Stimulated activated CD8-positive, alpha-beta memory T cell treated with anti-CD3 and anti-CD28 coated beads, Interleukin-7, amount 100 ng/mL, for 1 hour (primary cell): Measurements from ENCODE around the gene DDX11.
A peak's percentile ranks its signal among the peaks of the same experiment; 100 is the strongest.
"Not testable (repeated sequence)": the region's sequence is repeated elsewhere in the genome, so short reads cannot be mapped to it uniquely, and the experiment has no call there.

Experiments used
- DNase-seq, 2 donors: peaks; one replicate each; pipeline ENCODE4 v3.0.0-alpha.2; 2020; ENCODE audit warnings: low read depth in 2 of 2

DDX11 gene

DNA sequence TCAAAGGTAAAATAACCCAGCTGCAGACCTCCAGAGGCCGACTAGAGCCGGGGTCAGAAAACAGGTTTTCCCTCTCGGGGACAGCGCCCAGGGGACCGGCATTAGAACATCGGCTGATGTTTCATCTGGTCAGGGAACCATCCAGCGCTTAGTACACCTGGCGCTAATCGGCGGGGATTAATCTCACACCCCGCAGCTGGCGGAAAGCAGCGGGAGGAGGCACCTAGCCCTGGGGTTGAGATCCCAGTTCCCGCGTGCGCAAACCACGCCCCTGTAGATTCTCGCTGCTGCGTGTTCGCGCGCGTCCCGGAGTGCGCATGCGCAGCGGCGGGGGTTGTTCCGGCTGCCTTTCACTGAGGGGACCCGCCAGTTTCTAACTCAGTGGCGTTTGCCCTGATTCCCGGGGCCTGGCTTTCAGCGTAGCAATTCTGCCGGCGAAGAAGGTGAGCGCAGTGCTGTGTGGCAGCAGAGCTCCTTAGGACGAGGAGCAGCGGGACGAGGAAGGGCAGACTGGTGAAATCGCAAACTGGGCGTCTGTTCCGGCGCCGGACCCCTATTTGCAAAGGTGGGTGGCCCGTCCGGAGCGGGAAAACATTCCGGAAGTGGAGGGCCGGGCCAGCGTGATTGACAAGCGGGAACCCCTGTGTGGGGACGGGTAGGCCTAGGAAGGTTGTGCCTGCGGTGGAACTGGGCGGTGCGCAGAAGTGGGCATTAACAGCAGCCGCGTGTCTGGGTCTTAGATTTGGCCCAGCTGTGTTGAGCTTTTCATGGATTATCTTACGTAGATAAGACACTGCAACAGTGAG, at the start of gene DDX11:
Gene DDX11, plus strand, starts transcription at position 334 of the 806 bp plus-strand sequence. CDS start 4,534 bp downstream, outside the sequence.
- peak; percentile 81 to 88 for DNase-seq

DNA sequence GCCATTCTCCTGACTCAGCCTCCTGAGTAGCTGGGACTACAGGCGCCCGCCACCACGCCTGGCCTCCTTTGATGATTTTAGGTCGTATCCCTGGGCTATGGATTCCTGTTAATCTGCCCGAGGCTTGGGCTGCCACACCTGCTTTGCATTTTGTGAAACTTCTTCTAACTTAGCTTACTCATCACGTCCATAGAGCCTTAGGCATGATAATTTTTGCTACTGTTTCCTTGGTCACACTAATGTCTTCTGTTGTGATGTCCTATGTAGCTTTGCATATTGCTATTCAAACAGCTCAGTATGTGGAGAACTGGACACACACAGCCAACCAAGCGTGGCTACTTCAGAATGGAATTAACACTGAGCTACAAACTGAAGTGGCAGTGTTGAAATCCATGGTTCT, 47.5 kb upstream of the DDX11 start:
- no peak for DNase-seq

DNA sequence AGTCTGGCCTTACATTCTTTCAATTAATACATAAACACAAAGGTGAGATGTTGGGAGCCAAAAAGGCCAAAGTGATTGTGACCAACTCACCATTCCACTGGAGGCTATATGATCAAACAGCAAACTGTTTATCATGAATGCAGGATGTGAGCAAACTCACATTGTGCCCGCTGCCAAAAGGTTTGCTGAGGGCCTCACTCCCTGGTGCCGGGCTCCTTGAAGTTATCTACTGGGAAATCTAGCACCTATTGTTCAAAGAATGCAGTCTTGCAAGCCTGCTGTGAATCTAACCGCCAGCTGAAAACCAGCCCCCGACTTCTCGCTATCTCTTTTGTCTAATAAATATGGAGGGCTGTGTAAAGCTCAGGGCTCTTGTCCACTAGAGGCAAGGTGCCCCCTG, 46.7 kb upstream of the DDX11 start:
- not testable (repeated sequence) for DNase-seq

DNA sequence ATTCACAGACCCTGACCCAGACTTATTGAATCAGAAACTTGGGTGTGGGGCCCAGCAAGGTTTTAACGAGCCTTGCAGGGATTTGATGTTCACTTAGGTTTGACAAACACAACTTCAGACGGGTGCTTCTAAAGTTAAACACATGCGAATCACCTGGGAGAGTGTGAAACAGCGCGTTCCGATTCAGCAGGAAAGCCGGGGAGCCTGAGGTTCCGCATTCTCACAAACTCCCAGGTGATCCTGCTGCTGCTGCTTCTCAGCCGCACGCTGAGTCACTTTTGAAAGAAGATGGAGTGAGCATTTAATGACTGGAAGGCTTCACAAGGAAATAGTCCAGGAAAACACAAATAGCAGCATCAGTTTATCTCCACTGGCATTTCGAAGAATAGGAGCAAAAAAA, 44.2 kb upstream of the DDX11 start:
- no peak for DNase-seq

DNA sequence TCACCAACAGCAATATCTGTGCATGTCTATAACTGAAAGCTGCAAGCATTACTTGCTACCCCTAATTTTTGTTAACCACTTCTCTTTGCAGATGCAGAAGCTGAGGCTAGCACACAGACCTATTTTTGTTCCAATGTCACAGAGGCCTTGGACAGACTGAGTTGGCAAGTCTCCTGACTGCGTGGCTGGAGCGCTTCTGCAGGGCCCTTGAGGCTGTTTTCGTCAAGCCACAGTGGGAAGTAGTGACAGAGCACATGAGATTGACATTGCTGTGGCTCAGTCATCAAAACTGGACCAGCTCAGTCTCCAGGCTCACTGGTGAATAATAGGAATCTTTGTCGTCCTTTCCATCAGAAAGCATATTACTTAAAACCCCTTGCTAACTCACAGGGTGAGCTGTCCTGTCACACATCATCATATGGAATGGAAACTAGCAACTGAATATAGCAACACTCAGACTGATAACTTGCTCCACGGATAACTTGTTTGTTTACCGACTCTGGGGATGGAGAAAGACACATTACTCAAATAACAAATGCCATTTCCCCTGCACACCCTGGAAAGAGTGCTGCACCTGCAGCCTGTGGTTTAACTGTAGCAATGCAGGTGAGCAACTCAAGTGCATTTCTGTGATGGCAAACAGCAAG, 43.6 kb upstream of the DDX11 start:
- no peak for DNase-seq

DNA sequence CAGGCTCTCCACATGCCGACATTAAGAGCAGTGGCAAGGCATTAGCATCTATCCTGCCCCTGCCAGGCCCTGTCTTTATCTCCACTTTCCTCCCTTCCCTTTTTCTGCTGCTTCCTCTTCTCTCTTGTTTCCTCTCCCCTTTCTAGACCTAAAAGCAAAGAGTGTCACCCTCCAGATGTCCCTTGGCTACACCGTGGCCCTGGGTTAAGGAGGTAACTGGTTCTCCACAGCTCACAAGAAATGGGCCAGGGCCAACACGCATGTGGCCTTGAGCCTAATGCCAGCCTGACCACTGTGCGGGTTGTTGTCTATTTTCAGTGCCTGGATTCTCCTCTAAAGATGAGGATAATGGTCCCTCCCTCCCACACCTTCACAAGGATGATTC, 41.7 kb upstream of the DDX11 start:
- no peak for DNase-seq

DNA sequence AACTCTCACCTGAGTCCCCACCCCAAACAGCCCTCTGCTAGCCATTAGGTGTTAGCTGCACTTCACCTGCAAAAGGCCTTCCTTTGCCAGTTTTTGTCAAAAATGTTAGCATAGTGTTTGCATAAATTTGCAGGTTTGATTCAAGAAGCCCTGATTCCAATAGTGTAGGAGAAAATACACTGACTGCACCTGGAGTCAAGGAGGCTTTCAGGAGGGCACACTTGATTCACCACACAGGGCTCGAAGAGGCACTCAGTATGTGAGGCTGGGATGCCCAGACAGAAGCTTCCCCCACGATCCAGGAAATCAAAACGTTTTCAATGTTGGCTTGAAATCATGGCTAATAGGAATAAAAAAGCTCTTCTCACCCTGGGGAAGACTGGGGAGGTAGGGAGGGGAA, 40.5 kb upstream of the DDX11 start:
- DNase-seq, result no peak

DNA sequence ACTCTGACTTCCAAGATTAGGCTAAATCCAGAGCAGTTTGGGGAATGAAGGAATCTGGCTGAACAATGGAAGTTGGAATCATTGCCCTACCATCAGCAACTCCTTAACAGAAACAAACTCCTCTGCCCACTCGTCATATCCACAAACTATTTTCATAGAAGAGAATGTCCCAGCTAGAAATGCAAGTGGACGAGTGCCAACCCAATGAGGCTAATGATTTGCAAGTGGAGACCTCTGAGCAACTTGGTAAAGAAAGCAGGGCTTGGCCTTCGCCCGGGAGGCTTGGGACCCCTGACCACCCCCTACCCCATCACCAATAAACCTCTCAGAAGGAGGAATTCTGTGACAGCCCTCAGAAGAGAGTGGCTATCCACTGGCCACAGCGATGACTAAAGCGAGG, 40.0 kb upstream of the DDX11 start:
- no peak for DNase-seq

DNA sequence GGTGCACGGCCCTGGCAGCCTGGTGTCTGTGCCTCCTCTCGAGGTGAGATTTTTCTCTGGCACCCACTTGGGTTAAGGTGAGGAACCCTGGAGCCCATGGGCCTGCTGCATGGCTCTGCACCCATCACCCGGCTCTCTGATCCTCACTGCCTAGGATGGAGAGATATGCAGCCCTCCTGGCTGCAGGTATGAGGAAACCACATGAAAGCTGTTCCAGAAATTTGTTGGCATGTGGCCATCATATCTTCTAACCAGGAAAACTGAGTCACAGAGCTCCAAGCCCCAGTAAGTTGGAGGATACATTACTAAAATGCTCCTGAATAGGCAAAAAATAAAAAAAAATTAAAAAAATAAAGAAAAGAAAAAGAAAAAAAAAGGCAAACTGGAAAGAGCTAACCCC, 39.3 kb upstream of the DDX11 start:
- DNase-seq, result no peak

DNA sequence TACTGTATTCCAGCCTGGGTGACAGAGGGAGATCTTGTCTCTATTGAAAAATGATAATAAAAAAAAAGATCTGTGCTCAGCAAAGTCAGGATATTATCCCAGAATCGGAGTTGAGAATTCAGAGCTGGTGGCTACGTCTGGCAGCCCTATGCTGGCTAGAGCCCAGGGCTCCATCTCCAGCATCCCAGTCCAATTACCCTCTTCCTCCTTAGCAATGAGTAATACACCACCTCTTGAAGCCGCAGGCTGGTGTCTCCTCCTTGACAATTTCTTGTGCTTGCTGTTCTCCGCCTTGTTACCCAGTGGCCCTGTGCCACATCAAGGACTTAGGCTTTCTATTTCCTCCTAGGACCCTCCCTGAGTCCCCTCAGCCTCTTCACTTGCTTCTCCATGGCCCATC, 38.4 kb upstream of the DDX11 start:
- DNase-seq, result no peak

DNA sequence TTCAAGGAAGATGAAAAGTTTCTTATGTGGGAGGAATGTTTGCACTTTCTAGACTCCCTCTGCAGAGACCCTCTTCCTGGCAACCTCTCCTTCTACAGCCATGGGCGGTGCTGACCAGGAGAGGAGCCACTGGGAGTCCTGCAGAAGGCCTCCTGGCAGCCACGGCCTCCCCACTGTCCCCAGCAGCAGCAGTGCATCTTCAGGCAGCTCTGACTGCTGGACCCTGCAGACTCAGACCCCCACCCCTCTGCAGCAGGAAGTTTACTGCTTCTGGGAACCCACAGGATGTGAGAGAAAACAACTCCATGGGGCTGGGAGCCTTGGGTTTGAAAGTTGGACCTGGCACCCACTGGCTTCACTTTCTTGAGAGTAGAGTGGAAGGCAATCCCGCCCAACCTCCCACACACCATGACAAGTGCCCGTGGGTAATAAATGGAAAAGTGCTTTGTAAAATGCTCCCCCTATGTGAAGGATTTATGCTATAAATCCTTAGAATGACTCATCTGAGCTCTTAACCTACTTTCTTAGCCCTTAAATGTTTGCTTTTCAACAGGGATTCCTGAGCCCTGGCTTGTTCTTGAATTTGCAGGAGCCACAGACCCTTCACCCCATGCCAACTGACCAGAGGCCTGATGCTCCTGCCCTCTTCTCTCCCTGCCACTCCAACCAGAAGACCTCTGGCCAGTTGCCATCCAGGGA, 37.5 kb upstream of the DDX11 start:
- DNase-seq, result no peak

DNA sequence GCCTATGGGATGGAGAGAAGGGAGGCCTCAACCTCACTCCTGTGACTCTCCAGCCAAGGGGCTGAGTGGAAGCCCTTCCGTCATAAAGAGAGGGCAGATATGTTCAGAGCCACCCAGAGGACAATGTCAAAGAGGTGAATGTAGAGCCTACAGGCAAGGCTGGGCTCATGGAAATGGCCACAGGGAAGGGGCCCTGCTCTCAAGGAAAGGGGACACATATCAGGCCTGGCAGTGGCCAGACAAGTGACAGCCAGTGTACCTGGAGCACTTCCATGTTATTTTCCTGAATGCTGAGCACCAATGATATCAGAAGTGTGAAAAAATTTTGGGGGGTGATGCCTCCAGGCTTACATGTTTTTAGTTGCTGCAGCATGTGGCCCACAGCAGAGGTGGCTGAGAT, 36.6 kb upstream of the DDX11 start:
- DNase-seq, result no peak

DNA sequence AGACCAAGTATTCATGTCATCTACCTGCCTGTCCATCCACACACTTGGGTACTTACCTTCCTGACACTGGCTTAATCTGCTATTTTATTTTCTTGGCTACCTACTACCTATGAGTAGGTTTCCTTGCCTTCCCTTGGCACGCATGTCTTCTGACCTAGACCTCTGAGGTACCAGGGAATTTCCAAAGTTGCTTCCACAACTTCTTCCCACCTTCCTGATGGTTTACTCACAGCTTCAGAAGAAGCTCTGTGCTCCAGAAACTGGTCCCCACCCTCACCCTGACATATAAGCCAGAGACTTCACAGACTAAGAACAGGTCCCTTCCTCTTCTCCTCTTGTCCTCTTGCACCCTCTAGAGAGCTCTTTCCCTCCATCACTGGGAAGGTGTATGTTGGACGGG, 35.7 kb upstream of the DDX11 start:
- no peak for DNase-seq

DNA sequence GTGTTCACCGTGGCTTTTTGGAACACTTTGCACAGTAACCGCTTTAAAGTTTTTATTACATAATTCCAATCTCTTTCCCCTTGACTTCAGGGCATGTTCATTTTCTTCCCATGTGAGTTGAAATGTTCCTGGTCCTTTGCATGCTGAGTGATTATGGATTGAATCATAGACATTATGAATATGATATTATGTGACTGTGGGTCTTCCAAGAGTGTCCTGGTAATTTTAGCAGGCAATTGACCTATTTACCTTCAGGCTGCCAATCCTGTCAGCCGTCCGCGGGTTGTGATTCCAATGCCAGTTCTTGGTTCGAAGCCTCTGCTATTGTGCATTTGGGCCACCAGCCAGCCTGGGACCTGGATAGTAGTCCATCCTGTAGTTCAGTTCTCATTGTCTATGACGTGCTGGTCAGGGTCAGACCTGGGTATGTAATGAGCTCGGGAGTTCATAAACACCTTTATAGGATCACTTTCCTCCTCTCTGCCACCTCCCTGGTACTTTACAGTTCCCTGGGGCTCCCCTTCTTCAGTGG, 32.6 kb upstream of the DDX11 start:
- DNase-seq, result no peak

DNA sequence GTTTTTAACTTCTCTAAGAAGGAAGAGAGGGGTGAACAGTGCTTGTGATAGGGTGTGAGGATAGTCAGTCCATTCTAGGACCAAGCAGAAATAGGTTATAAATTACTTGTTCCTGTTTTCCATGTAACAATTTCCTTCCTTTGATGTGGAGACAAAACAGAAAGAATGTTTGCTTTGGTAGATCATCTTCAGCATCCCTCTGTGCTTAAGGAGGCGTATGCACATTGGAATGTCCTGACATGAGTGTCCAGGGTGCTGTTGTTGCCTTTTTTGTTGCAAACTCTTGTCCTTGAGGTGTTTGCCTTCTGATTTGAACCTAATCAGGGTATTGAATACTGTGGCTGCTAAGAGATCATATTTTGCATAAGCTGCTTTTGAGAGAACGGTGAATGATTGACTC, 23.5 kb upstream of the DDX11 start:
- DNase-seq, result not testable (repeated sequence)

DNA sequence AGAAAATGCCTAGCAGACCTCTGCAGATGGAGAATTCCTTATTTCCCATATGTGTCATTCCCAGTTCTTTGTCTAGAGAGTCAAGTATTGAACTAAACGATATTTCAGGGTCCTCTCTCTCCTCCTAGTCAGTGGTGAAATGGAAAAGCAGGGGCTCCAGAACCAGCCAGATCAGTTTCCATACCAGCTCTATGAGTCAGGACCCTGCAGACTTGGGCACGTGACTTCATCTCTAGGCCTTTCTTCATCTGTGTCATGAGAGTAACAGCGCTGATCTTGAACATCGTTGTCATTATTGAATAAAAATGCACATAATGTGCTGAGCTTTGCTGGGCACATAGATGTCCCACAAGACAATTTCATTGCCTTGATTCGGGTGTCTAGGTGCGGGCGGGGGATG, 23.1 kb upstream of the DDX11 start:
- DNase-seq, result not testable (repeated sequence)

DNA sequence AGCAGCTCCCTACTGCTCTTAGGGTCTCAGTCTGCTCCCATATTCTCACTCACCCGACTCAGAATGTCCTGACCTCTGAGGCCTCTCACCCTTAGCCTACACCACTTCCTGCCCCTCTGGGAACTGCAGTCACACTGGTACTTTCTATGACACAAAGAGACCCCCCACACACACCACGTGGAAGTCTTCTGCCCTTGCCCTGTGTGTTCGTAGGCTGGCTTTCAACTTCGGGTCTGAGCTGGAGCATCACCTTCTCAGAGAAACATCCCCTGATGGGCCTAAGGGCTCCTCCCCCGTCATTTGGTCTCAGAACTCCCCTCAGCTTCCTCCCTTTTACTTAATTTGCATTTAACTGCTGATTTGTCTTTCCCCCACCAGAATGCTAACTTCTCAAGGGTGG, 22.0 kb upstream of the DDX11 start:
- not testable (repeated sequence) for DNase-seq

DNA sequence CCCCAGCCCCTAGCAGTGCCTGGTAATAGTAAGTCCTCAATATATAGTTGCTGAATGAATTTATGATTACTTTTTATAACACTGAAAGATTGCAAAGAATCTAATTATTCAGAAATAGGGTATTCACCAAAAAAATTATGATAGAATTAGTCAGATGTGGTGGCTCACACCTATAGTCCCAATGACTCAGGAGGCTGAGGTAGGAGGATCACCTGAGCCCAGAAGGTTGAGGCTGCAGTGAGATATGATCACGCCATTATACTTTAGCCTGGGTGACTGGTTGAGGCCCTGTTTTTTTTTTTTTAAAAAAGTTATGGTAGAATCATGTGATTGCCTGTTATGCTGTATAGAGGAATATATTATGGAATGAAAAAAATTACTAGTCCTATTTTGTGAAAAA, 21.5 kb upstream of the DDX11 start:
- DNase-seq, result not testable (repeated sequence)

DNA sequence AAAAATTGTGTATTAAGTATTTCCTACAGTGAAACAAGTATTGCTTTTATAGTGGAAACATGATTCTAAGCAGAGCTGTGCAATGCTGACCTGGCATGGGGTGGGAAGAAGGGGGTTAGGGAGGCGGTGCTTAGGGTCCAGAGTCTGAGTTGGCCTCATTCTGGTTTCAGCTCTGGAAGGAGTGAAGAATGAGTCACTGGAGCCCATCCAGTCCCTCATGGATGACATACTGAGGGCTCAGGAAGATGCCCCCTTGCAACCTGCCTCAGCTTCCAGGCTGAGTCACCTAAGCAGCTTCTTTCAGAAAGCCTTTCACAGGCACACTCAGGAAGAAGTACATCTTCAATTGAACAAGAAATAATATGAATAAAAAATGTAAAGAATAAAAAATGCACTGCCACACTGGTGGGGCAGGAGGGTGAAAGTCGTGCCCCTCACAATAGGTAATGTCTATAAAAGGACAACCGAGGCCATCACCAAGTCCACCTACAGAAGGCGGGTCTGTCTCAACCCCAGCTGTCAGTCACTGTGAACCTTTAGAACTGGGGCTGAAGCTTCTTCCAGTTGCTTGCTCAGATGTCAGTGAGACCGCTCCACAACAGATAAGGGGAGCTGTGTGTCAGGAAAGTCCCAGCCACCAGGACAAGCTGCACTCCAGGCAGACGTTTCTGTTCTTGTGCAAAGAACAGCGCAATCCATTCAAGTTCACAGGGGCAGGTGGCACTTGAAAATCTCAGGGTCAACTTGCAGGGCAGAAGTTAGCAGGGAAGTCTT, 20.8 kb upstream of the DDX11 start:
- not testable (repeated sequence) for DNase-seq

DNA sequence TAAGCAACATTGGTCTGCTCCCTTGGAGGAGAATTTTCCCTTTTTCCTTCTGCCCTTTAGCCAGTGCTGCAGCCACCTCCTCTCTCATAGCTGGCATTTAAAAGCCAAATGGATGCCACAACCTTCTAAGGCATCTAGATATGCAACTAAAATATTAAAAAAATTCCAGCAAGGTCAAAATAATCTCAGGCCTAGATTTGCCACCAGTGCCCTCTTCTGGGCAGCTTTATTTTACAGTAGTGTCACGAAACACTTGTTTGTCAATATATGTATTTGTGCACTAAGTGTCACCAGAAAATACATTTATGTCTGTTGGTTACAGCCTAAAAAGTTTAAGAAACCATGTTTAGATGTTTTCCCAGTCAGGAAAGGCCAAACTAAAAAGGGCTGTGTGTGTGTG, 19.7 kb upstream of the DDX11 start:
- not testable (repeated sequence) for DNase-seq

DNA sequence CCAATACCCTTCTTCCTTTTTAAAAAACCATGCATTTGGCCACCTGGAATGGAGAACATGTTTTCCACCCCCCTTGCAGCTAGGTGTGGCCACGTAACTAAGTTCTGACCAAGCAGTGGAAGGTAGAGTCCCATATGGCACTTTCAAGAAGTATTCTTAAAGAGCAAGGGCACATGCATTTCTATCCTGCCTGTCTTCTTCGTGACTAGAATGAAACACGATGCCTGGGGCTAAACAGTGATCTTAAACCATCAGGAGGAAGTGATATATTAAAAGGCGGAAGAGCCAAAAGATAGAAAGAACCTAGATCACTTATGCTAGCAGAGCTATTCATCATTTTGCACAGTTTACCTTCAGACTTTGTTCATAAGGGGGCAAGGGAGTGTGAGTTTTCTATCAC, 16.0 kb upstream of the DDX11 start:
- DNase-seq, result no peak

DNA sequence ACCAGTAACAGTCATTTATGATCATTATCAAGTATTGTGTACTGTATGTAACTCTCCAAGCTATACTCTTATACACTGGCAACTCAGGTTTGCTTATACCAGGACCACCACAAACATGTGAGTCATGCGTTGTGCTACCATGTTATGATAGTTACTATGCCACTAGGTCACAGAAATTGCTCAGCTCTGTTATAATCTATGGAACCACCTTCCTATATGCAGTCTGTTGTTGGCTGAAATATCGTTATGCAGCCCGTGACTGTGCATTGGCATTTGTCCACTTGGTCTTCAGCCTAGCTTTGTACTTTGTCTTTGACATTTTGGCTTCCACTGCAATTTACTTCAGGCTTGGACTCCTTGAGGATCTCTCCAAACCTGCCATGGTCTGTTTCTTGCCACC, 7.5 kb upstream of the DDX11 start:
- not testable (repeated sequence) for DNase-seq
